Uterus (tissue), 2 donors: ENCODE measurements around the gene PC.

Experiments
- CTCF ChIP-seq, 4 experiments: fragments of 200-600 bp in 2 of 4; fragments of 450-650 bp in 2 of 4; sonication (generic) in 2 of 4; IDR thresholded peaks; one replicate each; pipeline ENCODE4 v1.5.1; 2016 to 2019; ENCODE audit warnings: antibody characterized with exemption in 4 of 4, mild to moderate bottlenecking in 2 of 4, moderate library complexity in 1 of 4
- POLR2A ChIP-seq, 2 donors: fragments of 450-650 bp; IDR thresholded peaks; one replicate each; pipeline ENCODE4 v1.6.1; 2016; ENCODE audit warnings: antibody characterized with exemption in 2 of 2, mild to moderate bottlenecking in 1 of 2, moderate library complexity in 1 of 2

DNA sequence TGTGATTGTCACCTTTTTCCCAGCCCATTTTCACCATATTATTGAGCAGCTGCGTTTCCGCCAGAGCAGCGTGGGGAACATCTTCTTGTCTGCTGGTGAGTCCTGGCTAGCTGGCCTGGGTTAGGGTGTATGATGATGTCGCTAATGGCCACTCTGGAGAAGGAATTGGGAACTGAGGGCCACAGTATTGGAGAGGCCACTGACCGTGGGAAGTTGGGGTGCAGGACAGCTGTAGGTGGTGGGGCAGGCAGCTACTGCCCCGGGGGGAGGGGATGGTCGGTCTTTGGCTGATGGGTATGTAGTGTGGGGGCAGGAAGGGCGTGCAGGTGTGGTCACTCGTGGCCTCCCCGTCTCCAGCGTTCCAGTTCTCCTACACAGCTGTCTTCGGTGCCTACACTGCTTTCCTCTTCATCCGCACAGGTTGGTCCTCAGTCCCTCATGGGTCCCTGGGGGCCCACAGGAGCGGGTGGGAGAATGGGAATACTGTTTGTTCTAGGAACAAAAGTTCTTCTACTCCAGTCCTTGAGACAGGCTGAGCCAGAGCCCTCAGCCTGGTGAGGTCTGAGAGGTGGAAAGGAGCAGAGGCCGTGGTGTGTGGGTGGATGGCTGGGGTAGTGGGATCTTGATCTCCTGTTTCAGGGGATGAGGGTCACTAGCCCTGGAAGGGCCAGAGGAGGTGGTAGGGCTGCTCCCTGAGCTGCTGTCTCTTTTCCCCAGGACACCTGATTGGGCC, 112.9 kb downstream of the PC start:
- TF ChIP-seq CTCF (IDR thresholded peaks at IDR 0.05) (no peak), POLR2A (IDR thresholded peaks at IDR 0.05) (no peak)
